IgD-negative memory B cell (primary cell): ENCODE data around the gene CMTM2. TPM values are rescaled to one million over a fixed set of nuclear protein-coding genes. Genes with fewer than 3 reads are reported as not detected.

Experiments
- H3K27ac Mint-ChIP-seq, 3 donors: one replicate each; pipeline ENCODE4 v1.8.0; 2020 to 2022; ENCODE audit warnings: mild to moderate bottlenecking in 3 of 3, mixed read lengths in 3 of 3, moderate library complexity in 1 of 3
- H3K27me3 Mint-ChIP-seq: one replicate; pipeline ENCODE4 v1.8.0; 2021; ENCODE audit warnings: mixed read lengths
- H3K36me3 Mint-ChIP-seq: one replicate; pipeline ENCODE4 v1.8.0; 2020; ENCODE audit warnings: mild to moderate bottlenecking, mixed read lengths
- H3K4me1 Mint-ChIP-seq, 3 donors: one replicate each; pipeline ENCODE4 v1.8.0; 2020 to 2022; ENCODE audit warnings: mixed read lengths in 3 of 3, mild to moderate bottlenecking in 1 of 3
- H3K4me3 Mint-ChIP-seq, 4 donors: one replicate each; pipeline ENCODE4 v1.8.0; 2020 to 2022; ENCODE audit warnings: mild to moderate bottlenecking in 4 of 4, mixed read lengths in 4 of 4, moderate library complexity in 3 of 4
- H3K9me3 Mint-ChIP-seq, 3 donors: one replicate each; pipeline ENCODE4 v1.8.0; 2020 to 2021; ENCODE audit warnings: mixed read lengths in 3 of 3, mild to moderate bottlenecking in 1 of 3
- polyA plus RNA-seq: library from polyadenylated mRNA; unstranded; fragments of 300-500 nt; fragmentation: Illumina TruSeq; gene quantifications from one replicate; pipeline ENCODE4 v1.2.3, GENCODE V29; 2021

CMTM2 gene
- polyA plus RNA-seq, 1 donor from 2014 or later, result not detected

GRCh38 chr16:66636199-66636598 is 56.9 kb downstream of the CMTM2 start:
- Mint-ChIP-seq H3K4me1 (no peaks in the 10 kb centered on the region), H3K9me3 (no peaks in the 10 kb centered on the region), H3K36me3 (peaks cover 1% of the 10 kb centered on the region), H3K27me3 (peaks cover 9% of the 10 kb centered on the region), H3K4me3 (no peak overlapping the region), H3K27ac (no peak overlapping the region)

- no peak overlapping the region for H3K4me3 Mint-ChIP-seq
- no peaks in the 10 kb centered on the region for H3K4me1 Mint-ChIP-seq
- H3K9me3 Mint-ChIP-seq, result no peaks in the 10 kb centered on the region
- peaks cover 8% of the 10 kb centered on the region for H3K27me3 Mint-ChIP-seq
- no peak overlapping the region for H3K27ac Mint-ChIP-seq
- no peaks in the 10 kb centered on the region for H3K36me3 Mint-ChIP-seq
These were observed 58.5 kb downstream of the CMTM2 start for GRCh38 chr16:66637806-66638205.

Other genes with a start within 250 kb of the CMTM2 start
- gene CDH5, start 212.8 kb upstream of the CMTM2 start, polyA plus RNA-seq, result not detected
- gene BEAN1, start 152.2 kb upstream of the CMTM2 start, polyA plus RNA-seq, result not detected
- gene TK2, start 29.3 kb upstream of the CMTM2 start, polyA plus RNA-seq, result 1.6 TPM
- 50.8 TPM for gene CKLF, start 26.9 kb upstream of the CMTM2 start, polyA plus RNA-seq
- not detected for gene CMTM1, start 13.0 kb upstream of the CMTM2 start, polyA plus RNA-seq
- gene CMTM3, start 25.2 kb downstream of the CMTM2 start, polyA plus RNA-seq, result 5.2 TPM
- gene CMTM4, start 117.3 kb downstream of the CMTM2 start, polyA plus RNA-seq, result 0.19 TPM
- gene DYNC1LI2, start 172.1 kb downstream of the CMTM2 start, polyA plus RNA-seq, result 29.4 TPM
- not detected for gene TERB1, start 222.1 kb downstream of the CMTM2 start, polyA plus RNA-seq